ENCODE measurements around the gene LARP1B. TPM values are rescaled to one million over a fixed set of nuclear protein-coding genes. Genes with fewer than 3 reads are reported as not detected.
A peak's percentile ranks its signal among the peaks of the same experiment; 100 is the strongest.

LARP1B gene
- total RNA-seq, 1 donor from 2014 or later: 22.3 TPM

DNA sequence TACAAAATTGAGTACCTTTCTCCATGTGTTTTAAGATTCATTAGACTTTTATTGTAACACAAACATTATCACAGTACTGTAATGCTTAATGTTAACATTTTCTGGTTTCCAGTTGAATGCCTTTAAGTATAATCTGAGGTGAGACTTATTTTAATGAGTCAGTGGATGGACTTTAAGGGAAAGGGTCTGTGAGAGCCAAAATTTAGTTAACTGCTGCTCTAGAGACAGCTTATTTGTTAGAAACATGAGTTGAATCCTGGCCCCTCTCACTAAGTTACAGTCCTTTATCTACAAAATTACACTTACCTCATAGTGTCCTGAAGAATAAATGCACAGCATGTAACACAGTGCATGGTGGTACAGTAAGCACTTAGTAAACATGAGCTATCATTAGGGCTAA lies 160.5 kb downstream of the LARP1B start:
- Mint-ChIP-seq H3K36me3 (ENCODE audit: insufficient read depth) (no peaks in the 10 kb centered on the region), H3K9me3 (ENCODE audit: low read depth) (no peaks in the 10 kb centered on the region), H3K4me1 (ENCODE audit: low read depth) (no peaks in the 10 kb centered on the region), H3K4me3 (ENCODE audit: low read depth) (no peak overlapping the region), H3K27me3 (no peaks in the 10 kb centered on the region), H3K27ac (no peak overlapping the region)
- TF ChIP-seq, protein P1, sequence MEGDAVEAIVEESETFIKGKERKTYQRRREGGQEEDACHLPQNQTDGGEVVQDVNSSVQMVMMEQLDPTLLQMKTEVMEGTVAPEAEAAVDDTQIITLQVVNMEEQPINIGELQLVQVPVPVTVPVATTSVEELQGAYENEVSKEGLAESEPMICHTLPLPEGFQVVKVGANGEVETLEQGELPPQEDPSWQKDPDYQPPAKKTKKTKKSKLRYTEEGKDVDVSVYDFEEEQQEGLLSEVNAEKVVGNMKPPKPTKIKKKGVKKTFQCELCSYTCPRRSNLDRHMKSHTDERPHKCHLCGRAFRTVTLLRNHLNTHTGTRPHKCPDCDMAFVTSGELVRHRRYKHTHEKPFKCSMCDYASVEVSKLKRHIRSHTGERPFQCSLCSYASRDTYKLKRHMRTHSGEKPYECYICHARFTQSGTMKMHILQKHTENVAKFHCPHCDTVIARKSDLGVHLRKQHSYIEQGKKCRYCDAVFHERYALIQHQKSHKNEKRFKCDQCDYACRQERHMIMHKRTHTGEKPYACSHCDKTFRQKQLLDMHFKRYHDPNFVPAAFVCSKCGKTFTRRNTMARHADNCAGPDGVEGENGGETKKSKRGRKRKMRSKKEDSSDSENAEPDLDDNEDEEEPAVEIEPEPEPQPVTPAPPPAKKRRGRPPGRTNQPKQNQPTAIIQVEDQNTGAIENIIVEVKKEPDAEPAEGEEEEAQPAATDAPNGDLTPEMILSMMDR (IDR thresholded peaks at IDR 0.05; ENCODE audit: unreplicated experiment): no peak
- no peak for DNase-seq (ENCODE audit: low spot score, unreplicated experiment)

DNA sequence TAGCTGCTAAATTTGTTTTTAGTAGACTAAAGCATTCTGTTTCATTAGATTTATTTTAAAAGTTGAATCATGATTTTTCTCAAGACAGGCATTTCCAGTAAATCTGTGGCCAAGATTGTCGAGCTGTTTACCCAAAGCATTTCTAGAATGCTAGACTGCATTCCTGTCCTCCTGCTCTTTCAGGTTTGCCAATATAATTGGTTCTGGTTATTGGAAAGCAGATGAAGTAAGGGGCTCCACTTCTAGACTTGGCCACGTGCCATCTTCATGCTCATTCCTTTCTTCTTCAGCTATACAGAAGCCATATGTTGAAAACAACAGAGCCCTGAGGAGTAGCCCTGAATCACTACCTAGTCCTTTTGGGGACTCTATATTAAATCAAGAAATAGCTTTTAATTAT lies 164.0 kb downstream of the LARP1B start:
- H3K27ac Mint-ChIP-seq: no peak overlapping the region
- H3K9me3 Mint-ChIP-seq (ENCODE audit: low read depth): peaks cover 3% of the 10 kb centered on the region
- no peaks in the 10 kb centered on the region for H3K27me3 Mint-ChIP-seq
- peaks cover 17% of the 10 kb centered on the region for H3K4me1 Mint-ChIP-seq (ENCODE audit: low read depth)
- no peaks in the 10 kb centered on the region for H3K36me3 Mint-ChIP-seq (ENCODE audit: insufficient read depth)
- TF ChIP-seq, protein P1 (IDR thresholded peaks at IDR 0.05; ENCODE audit: unreplicated experiment): no peak
- no peak for DNase-seq (ENCODE audit: low spot score, unreplicated experiment)
- no peak overlapping the region for H3K4me3 Mint-ChIP-seq (ENCODE audit: low read depth)

GRCh38 chr4:128227991-128228571 lies 167.0 kb downstream of the LARP1B start:
- Mint-ChIP-seq H3K9me3 (ENCODE audit: low read depth) (peaks cover 3% of the 10 kb centered on the region), H3K36me3 (ENCODE audit: insufficient read depth) (no peaks in the 10 kb centered on the region), H3K27me3 (no peaks in the 10 kb centered on the region), H3K27ac (peak overlapping the region; percentile 21), H3K4me3 (ENCODE audit: low read depth) (no peak overlapping the region), H3K4me1 (ENCODE audit: low read depth) (peaks cover 17% of the 10 kb centered on the region)
- TF ChIP-seq, protein P1 (IDR thresholded peaks at IDR 0.05; ENCODE audit: unreplicated experiment): no peak
- DNase-seq (ENCODE audit: low spot score, unreplicated experiment): no peak

DNA sequence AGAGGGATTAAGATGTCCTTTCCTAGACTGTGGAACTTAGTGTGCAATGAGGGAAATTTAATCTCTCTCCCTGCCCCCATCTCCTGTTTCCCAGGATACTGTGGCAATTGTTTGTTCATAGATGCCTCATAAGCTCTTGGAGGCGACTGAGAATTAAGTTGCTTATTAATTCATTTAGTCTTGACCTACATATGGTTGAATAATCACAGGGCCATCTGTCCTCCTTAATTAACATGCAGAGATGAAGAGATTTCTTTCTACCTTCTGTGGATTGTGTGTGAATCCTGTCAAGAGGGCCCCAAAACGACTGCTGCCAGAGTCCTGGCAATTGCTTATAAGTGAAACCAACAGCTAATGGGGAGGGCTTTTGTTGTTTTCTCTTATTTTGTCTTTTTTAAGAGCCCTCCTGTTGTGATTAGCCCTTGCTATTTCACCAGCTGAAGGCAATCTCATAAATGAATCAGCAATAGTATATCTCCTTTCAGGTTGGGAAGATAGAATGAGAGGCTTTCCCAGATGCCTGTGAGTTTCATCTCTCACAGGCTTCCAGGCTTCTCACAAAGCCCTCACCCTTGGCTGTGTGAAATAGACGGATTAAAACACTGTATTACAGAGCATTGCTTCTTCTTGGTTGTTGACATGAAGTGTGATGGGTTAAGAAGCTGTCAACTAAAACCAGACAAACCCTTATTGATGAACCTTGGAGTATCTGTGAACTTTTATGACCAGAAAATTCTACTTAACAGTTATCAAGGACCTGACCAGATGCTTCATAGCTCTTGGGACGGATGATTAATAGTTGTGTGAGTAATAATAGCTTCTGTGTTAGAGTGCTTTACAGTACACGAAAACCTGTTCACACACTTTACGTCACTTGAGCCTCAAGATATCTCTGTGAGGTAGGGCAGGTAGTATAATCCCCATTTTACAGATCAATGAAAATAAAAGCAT lies 168.0 kb downstream of the LARP1B start:
- H3K36me3 Mint-ChIP-seq (ENCODE audit: insufficient read depth): no peaks in the 10 kb centered on the region
- no peak for DNase-seq (ENCODE audit: low spot score, unreplicated experiment)
- TF ChIP-seq, protein P1 (IDR thresholded peaks at IDR 0.05; ENCODE audit: unreplicated experiment): no peak
- H3K4me3 Mint-ChIP-seq (ENCODE audit: low read depth): no peak overlapping the region
- H3K27ac Mint-ChIP-seq: no peak overlapping the region
- peaks cover 17% of the 10 kb centered on the region for H3K4me1 Mint-ChIP-seq (ENCODE audit: low read depth)
- H3K9me3 Mint-ChIP-seq (ENCODE audit: low read depth): peaks cover 3% of the 10 kb centered on the region
- H3K27me3 Mint-ChIP-seq: no peaks in the 10 kb centered on the region

GRCh38 chr4:128232719-128233118 lies 171.6 kb downstream of the LARP1B start:
- DNase-seq (ENCODE audit: low spot score, unreplicated experiment): no peak
- peaks cover 7% of the 10 kb centered on the region for H3K9me3 Mint-ChIP-seq (ENCODE audit: low read depth)
- no peak overlapping the region for H3K27ac Mint-ChIP-seq
- H3K4me3 Mint-ChIP-seq (ENCODE audit: low read depth): no peak overlapping the region
- H3K36me3 Mint-ChIP-seq (ENCODE audit: insufficient read depth): no peaks in the 10 kb centered on the region
- peaks cover 15% of the 10 kb centered on the region for H3K4me1 Mint-ChIP-seq (ENCODE audit: low read depth)
- TF ChIP-seq, protein P1 (IDR thresholded peaks at IDR 0.05; ENCODE audit: unreplicated experiment): no peak
- no peaks in the 10 kb centered on the region for H3K27me3 Mint-ChIP-seq

Measured in progenitor cell of endocrine pancreas (in vitro differentiated cells).